ENCODE results near the gene COPZ1.
A peak's percentile ranks its signal among the peaks of the same experiment; 100 is the strongest.

Gene COPZ1

DNA sequence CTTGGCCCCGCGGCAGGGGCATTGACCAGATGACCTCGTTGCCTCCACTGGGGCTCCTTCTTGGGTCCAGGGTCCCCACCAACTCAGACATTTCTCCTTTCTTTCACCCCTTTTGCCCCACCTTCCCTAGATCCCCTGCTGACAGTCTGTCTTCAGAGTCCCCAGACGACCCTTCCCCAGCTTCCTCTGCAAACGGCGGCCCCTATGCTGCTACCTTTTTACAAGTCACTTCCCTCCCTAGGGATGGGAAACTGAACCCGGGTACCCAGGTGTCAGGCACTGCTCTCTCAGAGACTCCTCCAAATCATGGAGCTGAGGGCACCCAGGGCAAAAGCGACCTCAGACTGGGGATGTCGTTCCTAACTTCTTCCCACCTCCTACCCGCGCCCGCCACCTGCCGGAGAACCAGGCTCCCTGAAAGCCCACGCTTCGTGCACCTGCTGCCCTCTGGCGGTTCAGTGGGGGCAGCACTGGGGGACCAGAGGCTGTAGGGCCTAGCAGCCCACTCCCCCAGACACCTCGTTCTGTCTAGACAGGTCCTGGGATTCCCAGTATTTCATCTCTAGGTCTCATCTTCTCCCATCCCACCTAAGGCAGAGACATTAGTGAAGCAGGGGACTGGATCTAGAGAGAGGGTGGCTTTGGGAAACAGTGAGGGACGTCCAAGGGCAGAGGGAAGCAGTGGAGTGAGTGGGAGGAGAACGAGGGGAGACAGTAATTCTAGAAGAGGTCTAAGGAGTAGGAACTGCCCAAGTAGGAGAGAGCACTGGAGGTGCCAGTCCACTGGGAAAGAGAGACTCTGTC is 54.7 kb downstream of the COPZ1 start:
- Histone ChIP-seq H3K27me3 (replicated peaks in 2 of 5; ENCODE audit: control insufficient read depth in 4 of 5, insufficient read depth in 5 of 5, low read length in 4 of 5) (no peaks in the 10 kb centered on the region), H3K36me3 (ENCODE audit: control insufficient read depth in 4 of 4, insufficient read depth in 4 of 4, low read length in 3 of 4) (peaks cover 2 to 57% (median 12%) of the 10 kb centered on the region in 4 experiments), H3K4me3 (ENCODE audit: control insufficient read depth in 1 of 7, extremely low read depth in 1 of 7, insufficient read depth in 4 of 7, low read depth in 2 of 7, low read length in 6 of 7) (peak overlapping the region in 3 of 7 experiments; percentile 26 to 39 (median 34)), H3K4me1 (ENCODE audit: control extremely low read depth in 1 of 4, control insufficient read depth in 4 of 4, insufficient read depth in 4 of 4, low read length in 3 of 4) (peaks cover 0 to 22% (median 17%) of the 10 kb centered on the region in 4 experiments), H3K27ac (ENCODE audit: insufficient read depth in 1 of 2, low read depth in 1 of 2, low read length in 2 of 2, poor library complexity in 1 of 2, severe bottlenecking in 2 of 2) (no peak overlapping the region), H3K9me3 (ENCODE audit: control extremely low read depth in 1 of 5, control insufficient read depth in 4 of 5, insufficient read depth in 2 of 5, low read depth in 1 of 5, low read length in 4 of 5) (no peaks in the 10 kb centered on the region)
- CTCF ChIA-PET, result interaction anchor here (0.7 to 13.6 kb wide), 50 partner anchors 8 to 168 kb away, joined by 3 to 160 read pairs (median 5); partner anchors contain the start of genes CBX5 and NFE2
- peak; percentile 83 to 89 (median 85) for DNase-seq
- POLR2A ChIA-PET, result interaction anchor here (1.1 kb wide), 1 partner anchor 61 kb away, joined by 3 read pairs; no protein-coding TSS in a partner anchor
- WGBS (ENCODE audit: insufficient coverage), result 22% methylated on average over 12 of the region's 19 CpGs

DNA sequence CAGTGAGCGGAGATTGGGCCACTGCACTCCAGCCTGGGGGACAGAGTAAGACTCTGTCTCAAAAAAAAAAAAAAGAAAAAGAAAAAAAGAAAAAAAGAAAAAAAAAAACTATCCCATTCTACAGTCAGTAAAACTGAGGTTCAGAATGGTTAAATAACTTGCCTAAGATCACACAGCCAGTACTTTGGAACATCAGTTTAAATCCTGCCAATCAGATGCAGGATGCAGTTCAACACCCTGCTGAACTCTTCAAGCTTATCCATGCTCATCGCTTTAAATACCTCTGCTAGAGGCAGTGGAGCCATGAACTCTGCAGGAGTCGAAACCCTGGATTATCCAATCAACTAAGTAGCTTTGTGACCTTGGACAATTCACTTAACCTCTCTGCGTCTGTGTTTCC is 56.2 kb downstream of the COPZ1 start:
- H3K4me1 ChIP-seq (ENCODE audit: control extremely low read depth in 1 of 4, control insufficient read depth in 4 of 4, insufficient read depth in 4 of 4, low read length in 3 of 4), result peaks cover 0 to 38% (median 25%) of the 10 kb centered on the region in 4 experiments
- WGBS (ENCODE audit: insufficient coverage), result 100% methylated on average over 1 of the region's 4 CpGs
- CTCF ChIA-PET, result interaction anchor here (1.0 to 13.6 kb wide), 20 partner anchors 10 to 165 kb away, joined by 3 to 160 read pairs (median 7); no protein-coding TSS in a partner anchor

DNA sequence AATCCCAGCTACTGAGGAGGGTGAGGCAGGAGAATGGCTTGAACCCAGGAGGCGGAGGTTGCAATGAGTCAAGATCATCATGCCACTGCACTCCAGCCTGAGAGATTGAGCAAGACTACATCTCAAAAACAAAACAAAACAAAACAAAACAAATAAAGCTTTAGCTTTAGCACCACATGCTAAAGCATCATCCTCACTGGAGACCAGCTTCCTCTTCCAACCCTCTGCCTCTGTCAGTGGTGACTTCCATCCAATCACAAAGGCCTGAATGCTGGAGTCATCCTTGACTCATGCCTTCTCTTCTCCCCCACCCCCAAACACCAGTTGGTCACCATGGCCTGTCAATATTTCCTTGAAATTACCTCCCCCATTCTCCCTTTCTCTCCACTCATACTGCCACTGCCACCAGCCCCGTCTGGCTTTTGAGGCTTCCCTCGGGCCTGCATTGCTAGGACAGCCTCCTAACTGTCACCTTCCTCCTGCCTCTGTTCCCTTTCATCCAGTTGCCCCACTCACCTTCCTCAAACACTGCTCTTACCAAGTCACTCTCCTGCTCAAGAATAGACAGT is 58.2 kb downstream of the COPZ1 start:
- Histone ChIP-seq H3K9me3 (ENCODE audit: control extremely low read depth in 1 of 5, control insufficient read depth in 4 of 5, insufficient read depth in 2 of 5, low read depth in 1 of 5, low read length in 4 of 5) (no peaks in the 10 kb centered on the region), H3K36me3 (ENCODE audit: control insufficient read depth in 4 of 4, insufficient read depth in 4 of 4, low read length in 3 of 4) (peaks cover 0 to 25% (median 3%) of the 10 kb centered on the region in 4 experiments), H3K4me1 (ENCODE audit: control extremely low read depth in 1 of 4, control insufficient read depth in 4 of 4, insufficient read depth in 4 of 4, low read length in 3 of 4) (peaks cover 0 to 57% (median 30%) of the 10 kb centered on the region in 4 experiments), H3K4me3 (ENCODE audit: control insufficient read depth in 1 of 7, extremely low read depth in 1 of 7, insufficient read depth in 4 of 7, low read depth in 2 of 7, low read length in 6 of 7) (no peak overlapping the region), H3K27me3 (replicated peaks in 2 of 5; ENCODE audit: control insufficient read depth in 4 of 5, insufficient read depth in 5 of 5, low read length in 4 of 5) (no peaks in the 10 kb centered on the region), H3K27ac (ENCODE audit: insufficient read depth in 1 of 2, low read depth in 1 of 2, low read length in 2 of 2, poor library complexity in 1 of 2, severe bottlenecking in 2 of 2) (no peak overlapping the region)
- POLR2A ChIA-PET, result no interaction called here
- CTCF ChIA-PET, result interaction anchor here (1.0 to 13.6 kb wide), 10 partner anchors 9 to 124 kb away, joined by 4 to 160 read pairs (median 20); partner anchors contain the start of gene COPZ1
- DNase-seq, result peak; percentile 45 to 84 (median 80)
- 100% methylated on average over 2 of the region's 3 CpGs for WGBS (ENCODE audit: insufficient coverage)

More for the DNA sequence above, 56.2 kb downstream of the COPZ1 start:
- POLR2A ChIA-PET, result no interaction called here
- H3K36me3 ChIP-seq (ENCODE audit: control insufficient read depth in 4 of 4, insufficient read depth in 4 of 4, low read length in 3 of 4), result peaks cover 2 to 43% (median 7%) of the 10 kb centered on the region in 4 experiments
- no peaks in the 10 kb centered on the region for H3K27me3 ChIP-seq (replicated peaks in 2 of 5; ENCODE audit: control insufficient read depth in 4 of 5, insufficient read depth in 5 of 5, low read length in 4 of 5)
- H3K27ac ChIP-seq (ENCODE audit: insufficient read depth in 1 of 2, low read depth in 1 of 2, low read length in 2 of 2, poor library complexity in 1 of 2, severe bottlenecking in 2 of 2), result no peak overlapping the region
- H3K9me3 ChIP-seq (ENCODE audit: control extremely low read depth in 1 of 5, control insufficient read depth in 4 of 5, insufficient read depth in 2 of 5, low read depth in 1 of 5, low read length in 4 of 5), result no peaks in the 10 kb centered on the region
- no peak for DNase-seq
- no peak overlapping the region for H3K4me3 ChIP-seq (ENCODE audit: control insufficient read depth in 1 of 7, extremely low read depth in 1 of 7, insufficient read depth in 4 of 7, low read depth in 2 of 7, low read length in 6 of 7)

DNA sequence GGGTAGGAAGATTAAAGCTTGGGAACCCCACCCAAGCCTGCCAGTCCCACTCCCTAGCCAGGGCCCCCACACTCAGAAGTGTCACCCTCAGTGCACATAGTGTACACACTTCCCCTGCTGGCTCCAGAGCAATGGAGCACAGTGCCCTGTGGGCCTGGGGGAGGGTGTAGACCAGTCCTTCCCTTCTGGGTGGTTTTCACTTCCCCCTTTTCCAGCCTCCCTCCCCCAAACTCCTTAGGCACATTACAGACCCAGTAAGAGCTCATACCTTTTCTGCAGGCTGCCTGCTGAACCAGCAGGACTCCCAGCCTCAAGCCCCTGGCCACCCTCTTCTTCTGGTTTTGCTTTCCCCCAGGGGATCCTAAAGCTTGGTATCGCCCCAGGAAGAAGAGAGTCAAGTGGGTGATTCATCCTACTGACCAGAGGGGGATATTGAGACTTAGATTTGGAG is 59.7 kb downstream of the COPZ1 start, which contains the start of gene ZNF385A:
ZNF385A (minus strand) TSS at position 143 of the 451 bp plus-strand sequence. CDS start 219 bp downstream, outside the sequence.
- peak within 1 kb of the TSS in 2 of 7 experiments; percentile 39 to 42 for H3K4me3 ChIP-seq (ENCODE audit: control insufficient read depth in 1 of 7, extremely low read depth in 1 of 7, insufficient read depth in 4 of 7, low read depth in 2 of 7, low read length in 6 of 7)

DNA sequence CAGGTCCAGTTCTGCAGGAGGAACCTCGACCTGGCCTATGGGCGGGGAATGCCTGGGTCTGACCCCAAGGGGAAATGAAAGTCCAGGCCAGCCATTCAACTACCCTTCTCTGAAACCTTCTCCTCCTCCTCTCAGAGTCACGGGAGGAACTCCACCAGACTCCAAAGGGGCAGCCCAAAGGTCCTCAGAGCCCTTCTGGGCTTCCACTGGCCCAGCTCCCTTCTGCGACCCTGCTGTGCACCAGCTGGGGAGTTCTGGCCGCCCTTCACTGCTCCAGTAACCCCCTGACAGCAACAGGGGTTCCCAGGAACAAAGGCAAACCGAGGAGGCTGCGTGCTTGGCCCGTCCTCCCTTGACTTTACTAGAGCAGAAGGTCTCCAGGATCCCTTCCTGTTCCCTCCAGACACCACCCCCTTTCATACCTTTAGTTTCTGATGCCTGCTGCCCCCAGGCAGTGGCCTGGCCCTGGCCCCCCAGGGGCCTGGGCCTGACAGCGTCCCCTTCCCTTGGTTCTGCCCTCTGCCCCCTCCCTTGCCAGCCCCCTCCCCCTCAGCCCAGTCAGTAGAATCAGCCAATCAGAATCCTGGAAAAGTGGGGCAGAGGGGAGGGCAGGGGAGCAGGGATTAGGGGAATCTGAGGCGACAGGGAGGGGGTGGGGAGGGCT is 60.5 kb downstream of the COPZ1 start:
- H3K9me3 ChIP-seq (ENCODE audit: control extremely low read depth in 1 of 5, control insufficient read depth in 4 of 5, insufficient read depth in 2 of 5, low read depth in 1 of 5, low read length in 4 of 5), result no peaks in the 10 kb centered on the region
- 88% methylated on average over 8 of the region's 10 CpGs for WGBS (ENCODE audit: insufficient coverage)
- peaks cover 0 to 16% (median under 1%) of the 10 kb centered on the region in 4 experiments for H3K36me3 ChIP-seq (ENCODE audit: control insufficient read depth in 4 of 4, insufficient read depth in 4 of 4, low read length in 3 of 4)
- no peak for DNase-seq
- no peaks in the 10 kb centered on the region for H3K27me3 ChIP-seq (replicated peaks in 2 of 5; ENCODE audit: control insufficient read depth in 4 of 5, insufficient read depth in 5 of 5, low read length in 4 of 5)
- H3K4me1 ChIP-seq (ENCODE audit: control extremely low read depth in 1 of 4, control insufficient read depth in 4 of 4, insufficient read depth in 4 of 4, low read length in 3 of 4), result peaks cover 0 to 75% (median 40%) of the 10 kb centered on the region in 4 experiments
- CTCF ChIA-PET, result interaction anchor here (0.6 to 4.5 kb wide), 13 partner anchors 8 to 171 kb away, joined by 3 to 27 read pairs (median 5); no protein-coding TSS in a partner anchor
- peak overlapping the region in 1 of 7 experiments; percentile 39 for H3K4me3 ChIP-seq (ENCODE audit: control insufficient read depth in 1 of 7, extremely low read depth in 1 of 7, insufficient read depth in 4 of 7, low read depth in 2 of 7, low read length in 6 of 7)
- H3K27ac ChIP-seq (ENCODE audit: insufficient read depth in 1 of 2, low read depth in 1 of 2, low read length in 2 of 2, poor library complexity in 1 of 2, severe bottlenecking in 2 of 2), result no peak overlapping the region
- POLR2A ChIA-PET, result interaction anchor here (0.6 kb wide), 1 partner anchor 120 kb away, joined by 3 read pairs; no protein-coding TSS in a partner anchor

More for the DNA sequence above, 59.7 kb downstream of the COPZ1 start, which contains the start of gene ZNF385A:
- ChIA-PET CTCF (interaction anchor here (0.6 to 4.5 kb wide), 13 partner anchors 9 to 170 kb away, joined by 3 to 27 read pairs (median 5); partner anchors contain the start of gene COPZ1), POLR2A (interaction anchor here (0.6 kb wide), 1 partner anchor 119 kb away, joined by 3 read pairs; no protein-coding TSS in a partner anchor)
- no peaks in the 10 kb centered on the region for H3K27me3 ChIP-seq (replicated peaks in 2 of 5; ENCODE audit: control insufficient read depth in 4 of 5, insufficient read depth in 5 of 5, low read length in 4 of 5)
- no peaks in the 10 kb centered on the region for H3K9me3 ChIP-seq (ENCODE audit: control extremely low read depth in 1 of 5, control insufficient read depth in 4 of 5, insufficient read depth in 2 of 5, low read depth in 1 of 5, low read length in 4 of 5)
- H3K4me1 ChIP-seq (ENCODE audit: control extremely low read depth in 1 of 4, control insufficient read depth in 4 of 4, insufficient read depth in 4 of 4, low read length in 3 of 4), result peaks cover 0 to 68% (median 32%) of the 10 kb centered on the region in 4 experiments
- H3K27ac ChIP-seq (ENCODE audit: insufficient read depth in 1 of 2, low read depth in 1 of 2, low read length in 2 of 2, poor library complexity in 1 of 2, severe bottlenecking in 2 of 2), result peak within 1 kb of the TSS in 1 of 2 experiments; percentile 52
- WGBS (ENCODE audit: insufficient coverage), result no CpG with 5 or more reads among the region's 1 CpG
- peak; percentile 52 to 78 (median 76) for DNase-seq
- H3K36me3 ChIP-seq (ENCODE audit: control insufficient read depth in 4 of 4, insufficient read depth in 4 of 4, low read length in 3 of 4), result peaks cover 0 to 18% (median under 1%) of the 10 kb centered on the region in 4 experiments

DNA sequence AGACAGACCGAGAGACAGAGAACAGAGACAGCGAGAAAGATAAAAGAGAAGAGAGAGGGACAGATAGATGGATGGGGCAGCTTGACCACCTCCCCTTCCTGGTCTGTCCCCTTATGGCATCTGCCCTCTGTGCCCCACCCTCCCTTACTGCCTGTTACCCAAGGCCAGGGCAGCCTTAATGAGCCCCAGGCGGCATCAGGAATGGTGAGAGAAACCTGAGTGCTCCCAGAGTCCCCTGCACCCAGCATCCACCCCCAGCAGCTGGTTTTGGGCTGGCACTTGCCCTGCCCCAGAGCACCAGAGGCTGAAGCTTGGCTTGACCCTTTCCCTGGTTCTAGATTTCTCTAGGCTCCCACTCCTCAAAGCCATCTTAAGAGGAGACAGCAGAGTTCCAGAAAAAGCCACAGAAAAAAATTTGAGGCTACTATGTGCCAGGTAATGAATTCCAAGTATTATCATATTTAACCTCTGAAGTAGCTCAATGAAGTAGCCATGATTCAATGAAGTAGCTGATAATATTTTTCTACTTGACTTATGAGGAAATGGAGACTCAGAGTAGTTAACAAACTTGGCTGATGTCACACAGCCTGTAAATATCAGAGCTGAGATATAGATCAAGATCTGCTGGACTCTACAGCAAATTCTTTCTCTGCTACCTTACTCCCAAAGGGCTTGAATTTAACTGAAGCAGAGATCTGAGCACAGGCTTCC is 61.6 kb downstream of the COPZ1 start:
- CTCF ChIA-PET, result interaction anchor here (0.6 to 4.5 kb wide), 12 partner anchors 13 to 164 kb away, joined by 3 to 27 read pairs (median 3); no protein-coding TSS in a partner anchor
- H3K4me1 ChIP-seq (ENCODE audit: control extremely low read depth in 1 of 4, control insufficient read depth in 4 of 4, insufficient read depth in 4 of 4, low read length in 3 of 4), result peaks cover 0 to 81% (median 48%) of the 10 kb centered on the region in 4 experiments
- peaks cover 0 to 12% (median under 1%) of the 10 kb centered on the region in 4 experiments for H3K36me3 ChIP-seq (ENCODE audit: control insufficient read depth in 4 of 4, insufficient read depth in 4 of 4, low read length in 3 of 4)
- peak overlapping the region in 1 of 2 experiments; percentile 26 for H3K27ac ChIP-seq (ENCODE audit: insufficient read depth in 1 of 2, low read depth in 1 of 2, low read length in 2 of 2, poor library complexity in 1 of 2, severe bottlenecking in 2 of 2)
- 100% methylated on average over 1 of the region's 3 CpGs for WGBS (ENCODE audit: insufficient coverage)
- no peaks in the 10 kb centered on the region for H3K9me3 ChIP-seq (ENCODE audit: control extremely low read depth in 1 of 5, control insufficient read depth in 4 of 5, insufficient read depth in 2 of 5, low read depth in 1 of 5, low read length in 4 of 5)
- no peak for DNase-seq
- POLR2A ChIA-PET, result no interaction called here
- no peaks in the 10 kb centered on the region for H3K27me3 ChIP-seq (replicated peaks in 2 of 5; ENCODE audit: control insufficient read depth in 4 of 5, insufficient read depth in 5 of 5, low read length in 4 of 5)
- no peak overlapping the region for H3K4me3 ChIP-seq (ENCODE audit: control insufficient read depth in 1 of 7, extremely low read depth in 1 of 7, insufficient read depth in 4 of 7, low read depth in 2 of 7, low read length in 6 of 7)

Measured in common myeloid progenitor, CD34-positive (primary cell).